ENCODE results near the gene HMX2.

The HMX2 gene

DNA sequence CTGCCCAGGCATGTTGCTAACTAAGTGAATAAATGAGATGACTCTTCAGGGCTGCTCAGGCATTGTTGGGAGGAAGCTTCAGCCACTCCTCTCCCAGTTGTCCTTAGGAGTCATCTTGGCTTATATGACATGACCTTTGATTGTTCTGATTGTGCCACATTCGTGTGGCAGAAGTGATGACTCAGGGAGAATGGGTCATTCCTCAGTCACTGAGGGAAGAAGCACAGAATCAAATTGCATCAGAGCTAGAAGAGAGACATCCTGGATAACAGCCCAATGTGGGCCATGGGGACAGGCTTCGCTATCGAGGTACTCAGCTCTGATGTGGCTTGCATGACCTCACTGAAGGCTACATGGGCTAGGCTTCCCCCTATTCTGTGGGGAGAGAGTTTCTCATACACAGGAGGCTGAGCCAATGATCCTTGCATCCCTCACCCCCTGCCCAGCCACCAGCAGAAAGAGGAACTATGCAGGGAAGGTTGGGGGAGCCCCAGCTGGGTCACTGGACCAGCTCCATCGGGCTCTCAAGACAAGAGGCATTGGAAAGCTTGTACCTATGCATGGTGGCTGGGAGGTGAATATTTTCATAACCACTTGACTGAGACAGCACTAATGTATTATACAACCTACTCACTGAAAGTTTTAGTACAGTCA is 18.2 kb upstream of the HMX2 start:
- Histone ChIP-seq H3K27me3 (ENCODE audit: control insufficient read depth, insufficient read depth, low read length) (peaks cover under 1% of the 10 kb centered on the region), H3K9ac (no peak overlapping the region), H3K4me3 (ENCODE audit: low read depth, low read length) (no peak overlapping the region), H3K27ac (no peak overlapping the region), H3K9me3 (ENCODE audit: control insufficient read depth, low read length) (no peaks in the 10 kb centered on the region), H2AFZ (no peak overlapping the region), H3K4me2 (ENCODE audit: low read length) (no peak overlapping the region), H3K4me1 (peaks cover 8% of the 10 kb centered on the region), H3K79me2 (no peaks in the 10 kb centered on the region), H3K36me3 (ENCODE audit: control insufficient read depth, insufficient read depth, low read length) (no peaks in the 10 kb centered on the region)
- TF ChIP-seq, protein P1, sequence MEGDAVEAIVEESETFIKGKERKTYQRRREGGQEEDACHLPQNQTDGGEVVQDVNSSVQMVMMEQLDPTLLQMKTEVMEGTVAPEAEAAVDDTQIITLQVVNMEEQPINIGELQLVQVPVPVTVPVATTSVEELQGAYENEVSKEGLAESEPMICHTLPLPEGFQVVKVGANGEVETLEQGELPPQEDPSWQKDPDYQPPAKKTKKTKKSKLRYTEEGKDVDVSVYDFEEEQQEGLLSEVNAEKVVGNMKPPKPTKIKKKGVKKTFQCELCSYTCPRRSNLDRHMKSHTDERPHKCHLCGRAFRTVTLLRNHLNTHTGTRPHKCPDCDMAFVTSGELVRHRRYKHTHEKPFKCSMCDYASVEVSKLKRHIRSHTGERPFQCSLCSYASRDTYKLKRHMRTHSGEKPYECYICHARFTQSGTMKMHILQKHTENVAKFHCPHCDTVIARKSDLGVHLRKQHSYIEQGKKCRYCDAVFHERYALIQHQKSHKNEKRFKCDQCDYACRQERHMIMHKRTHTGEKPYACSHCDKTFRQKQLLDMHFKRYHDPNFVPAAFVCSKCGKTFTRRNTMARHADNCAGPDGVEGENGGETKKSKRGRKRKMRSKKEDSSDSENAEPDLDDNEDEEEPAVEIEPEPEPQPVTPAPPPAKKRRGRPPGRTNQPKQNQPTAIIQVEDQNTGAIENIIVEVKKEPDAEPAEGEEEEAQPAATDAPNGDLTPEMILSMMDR (IDR thresholded peaks at IDR 0.05) = no peak

DNA sequence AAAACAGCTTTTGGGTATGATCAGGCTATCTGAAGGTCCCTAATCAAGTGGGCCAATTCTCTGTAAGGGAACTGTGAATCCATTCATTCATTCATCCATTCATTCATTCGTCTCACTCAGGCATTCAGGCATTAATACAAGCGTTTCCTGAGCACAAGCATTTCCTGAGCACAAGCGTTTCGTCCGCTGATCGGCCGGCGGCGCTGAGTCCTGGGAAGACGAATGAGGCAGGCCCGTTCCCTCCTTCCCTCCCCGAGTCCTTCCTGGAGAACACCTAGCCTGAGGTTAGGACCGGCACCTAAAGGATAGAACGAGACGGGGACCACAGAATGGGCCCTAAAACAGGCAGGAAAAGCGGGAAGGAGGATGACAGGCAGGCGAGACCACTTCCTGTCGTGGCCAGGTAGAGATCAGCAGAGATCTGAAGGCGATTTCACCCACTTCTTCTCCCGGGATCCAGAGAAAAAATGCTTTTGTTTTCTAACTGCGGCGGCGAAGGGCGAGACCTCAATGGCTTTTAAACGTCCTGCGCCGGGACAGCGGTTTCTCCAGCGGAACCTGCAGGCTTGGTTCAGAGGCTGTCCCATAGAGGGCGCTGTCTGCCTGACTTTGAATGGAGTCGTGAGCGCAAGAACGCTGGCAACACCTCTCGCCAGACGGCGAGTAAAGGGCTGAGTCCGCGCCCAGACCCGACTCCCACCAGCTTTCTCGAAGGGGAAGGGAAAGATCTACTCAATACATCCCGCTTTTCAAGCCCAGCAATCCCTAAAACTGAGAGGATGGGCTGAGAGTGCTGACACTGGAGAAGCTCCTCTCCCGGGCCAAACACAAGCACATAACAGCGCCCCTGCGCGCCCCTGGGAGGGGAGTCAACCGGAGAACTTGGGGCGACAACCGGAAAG is 15.1 kb upstream of the HMX2 start:
- no peaks in the 10 kb centered on the region for H3K9me3 ChIP-seq (ENCODE audit: control insufficient read depth, low read length)
- peaks cover 8% of the 10 kb centered on the region for H3K4me1 ChIP-seq

DNA sequence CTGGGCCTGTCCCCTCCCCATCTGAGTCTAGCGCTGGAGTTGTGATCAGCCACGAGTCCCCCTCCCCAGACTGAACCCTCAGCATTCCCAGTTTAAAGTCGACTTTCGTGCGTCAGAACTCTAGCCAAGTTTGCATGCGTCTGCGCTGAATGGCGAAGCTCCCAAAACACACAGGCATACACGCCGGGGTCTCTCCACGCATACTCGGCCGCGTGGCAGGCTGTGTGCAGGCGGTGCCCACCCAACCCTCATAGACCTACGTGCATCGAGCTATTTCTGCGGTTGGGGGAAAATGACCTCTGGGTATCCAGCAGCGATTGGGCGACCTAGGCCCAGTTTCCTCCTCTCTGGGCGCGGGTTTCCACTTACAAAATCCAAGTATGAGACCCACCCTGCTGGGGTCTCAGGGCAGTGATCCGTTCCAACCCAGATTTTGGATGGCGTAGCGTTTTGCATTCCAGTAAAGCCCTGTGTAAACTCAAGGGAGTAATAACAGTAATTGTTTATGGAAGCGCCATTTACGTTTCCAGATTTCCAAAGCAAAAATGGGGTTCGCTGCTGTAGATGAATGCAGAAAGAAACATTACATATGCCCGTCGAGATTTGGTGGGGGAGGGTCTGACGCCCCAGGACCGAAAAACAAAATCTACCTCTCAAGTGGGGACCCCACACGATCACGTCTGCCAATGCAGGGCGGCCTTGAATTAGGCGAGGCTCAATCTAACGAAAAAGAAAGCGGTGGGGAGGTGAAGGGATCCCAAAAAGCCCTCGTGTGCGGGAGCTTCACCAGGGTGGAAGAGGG is 14.2 kb upstream of the HMX2 start:
- peaks cover 8% of the 10 kb centered on the region for H3K4me1 ChIP-seq
- H3K36me3 ChIP-seq (ENCODE audit: control insufficient read depth, insufficient read depth, low read length) = no peaks in the 10 kb centered on the region
- H3K27ac ChIP-seq = no peak overlapping the region
- TF ChIP-seq, protein P1 (IDR thresholded peaks at IDR 0.05) = no peak
- H3K4me2 ChIP-seq (ENCODE audit: low read length) = no peak overlapping the region
- H2AFZ ChIP-seq = peak overlapping the region; percentile 74
- H3K9ac ChIP-seq = no peak overlapping the region
- H3K4me3 ChIP-seq (ENCODE audit: low read depth, low read length) = no peak overlapping the region
- H3K27me3 ChIP-seq (ENCODE audit: control insufficient read depth, insufficient read depth, low read length) = peaks cover 7% of the 10 kb centered on the region
- H3K9me3 ChIP-seq (ENCODE audit: control insufficient read depth, low read length) = no peaks in the 10 kb centered on the region
- H3K79me2 ChIP-seq = no peaks in the 10 kb centered on the region

More for the DNA sequence above, 15.1 kb upstream of the HMX2 start:
- H3K4me2 ChIP-seq (ENCODE audit: low read length) = peak overlapping the region; percentile 50
- peaks cover 7% of the 10 kb centered on the region for H3K27me3 ChIP-seq (ENCODE audit: control insufficient read depth, insufficient read depth, low read length)
- no peak overlapping the region for H3K4me3 ChIP-seq (ENCODE audit: low read depth, low read length)
- H2AFZ ChIP-seq = peak overlapping the region; percentile 74
- no peak overlapping the region for H3K9ac ChIP-seq
- no peaks in the 10 kb centered on the region for H3K79me2 ChIP-seq
- no peaks in the 10 kb centered on the region for H3K36me3 ChIP-seq (ENCODE audit: control insufficient read depth, insufficient read depth, low read length)
- no peak overlapping the region for H3K27ac ChIP-seq
- TF ChIP-seq, protein P1 (IDR thresholded peaks at IDR 0.05) = peak; percentile 89

DNA sequence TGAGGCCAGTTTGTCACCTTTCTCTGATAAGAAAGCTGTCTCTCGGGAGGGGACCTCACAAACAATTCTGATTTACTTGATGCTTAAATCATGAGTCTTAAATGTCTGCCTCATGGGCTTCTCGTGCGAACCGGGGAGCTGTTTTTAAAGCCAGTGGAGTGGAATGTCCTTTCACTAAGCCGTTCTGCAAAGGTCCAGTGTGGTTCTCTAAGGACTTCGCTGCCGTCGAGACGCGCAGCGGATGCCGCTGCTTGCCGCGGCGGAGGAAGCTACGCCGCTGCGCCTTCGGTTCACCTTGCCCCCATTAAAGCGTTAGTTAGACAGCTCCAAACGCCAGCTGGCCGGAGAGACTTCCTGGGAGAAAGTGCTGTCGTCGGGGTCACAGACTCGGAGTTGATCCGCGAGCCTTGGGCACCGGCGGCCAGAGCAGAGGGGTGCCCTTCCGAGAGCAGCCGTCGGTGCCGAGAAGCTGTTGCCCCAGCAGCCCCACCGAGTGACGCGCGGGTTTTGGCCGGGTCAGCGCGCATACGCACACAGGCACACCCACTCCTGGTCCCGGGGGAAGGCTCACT is 13.5 kb upstream of the HMX2 start:
- no peak overlapping the region for H3K27ac ChIP-seq
- peaks cover 10% of the 10 kb centered on the region for H3K27me3 ChIP-seq (ENCODE audit: control insufficient read depth, insufficient read depth, low read length)
- TF ChIP-seq, protein P1 (IDR thresholded peaks at IDR 0.05) = no peak
- no peaks in the 10 kb centered on the region for H3K9me3 ChIP-seq (ENCODE audit: control insufficient read depth, low read length)
- H3K36me3 ChIP-seq (ENCODE audit: control insufficient read depth, insufficient read depth, low read length) = no peaks in the 10 kb centered on the region
- no peaks in the 10 kb centered on the region for H3K79me2 ChIP-seq
- H3K4me2 ChIP-seq (ENCODE audit: low read length) = no peak overlapping the region
- peaks cover 8% of the 10 kb centered on the region for H3K4me1 ChIP-seq
- H3K4me3 ChIP-seq (ENCODE audit: low read depth, low read length) = no peak overlapping the region
- H3K9ac ChIP-seq = no peak overlapping the region
- H2AFZ ChIP-seq = no peak overlapping the region

Data from parathyroid adenoma (tissue), 2 donors.